Colonic mucosa (tissue), 4 donors: ENCODE results near the gene PRICKLE2. TPM values are rescaled to one million over a fixed set of nuclear protein-coding genes. Genes with fewer than 3 reads are reported as not detected.

Source experiments
- DNase-seq: peaks from one replicate; pipeline ENCODE4 v3.0.0-alpha.2; 2020
- H3K27ac ChIP-seq: fragments of 200-600 bp; one replicate; pipeline ENCODE4 v1.8.0; 2021
- H3K27me3 ChIP-seq: fragments of 200-600 bp; one replicate; pipeline ENCODE4 v1.8.0; 2021
- H3K36me3 ChIP-seq: fragments of 200-600 bp; one replicate; pipeline ENCODE4 v1.8.0; 2021
- H3K4me1 ChIP-seq: fragments of 200-600 bp; one replicate; pipeline ENCODE4 v1.8.0; 2021; ENCODE audit warnings: mild to moderate bottlenecking
- H3K4me3 ChIP-seq: fragments of 200-600 bp; one replicate; pipeline ENCODE4 v1.8.0; 2021
- H3K9ac ChIP-seq, 2 donors: one replicate each; pipeline ENCODE4 v1.7.0; 2013; ENCODE audit warnings: control low read depth in 2 of 2, low read depth in 2 of 2, low read length in 2 of 2
- H3K9me3 ChIP-seq: fragments of 200-600 bp; one replicate; pipeline ENCODE4 v1.8.0; 2021
- CTCF ChIP-seq: fragments of 200-600 bp; IDR thresholded peaks from one replicate; pipeline ENCODE4 v1.8.0; 2022; ENCODE audit warnings: antibody characterized with exemption, mild to moderate bottlenecking
- intact Hi-C: fragments of 100-400 bp; cut with DNase I; formaldehyde crosslinking; loops from one replicate; pipeline ENCODE4 v1.14.1; 2022
- total RNA-seq, 2 donors: library from RNA; stranded (reverse); fragmentation: NEBNext Ultra II Directional in 1 of 2; extraction: Animal tissue kit (Norgen Biotek cat#: 25700) in 1 of 2; gene quantifications; one replicate each; pipeline ENCODE4 v1.2.1, GENCODE V29; 2021
- donor health status: healthy.
- donor health status: DM: no; HTN: no; CAD: no.
- donor health status: DM: no; HTN: no; CAD: no.

Gene PRICKLE2
- total RNA-seq, 2 donors from 2014 or later, result 4.4 to 7.6 TPM

- no peaks in the 10 kb centered on the region for H3K4me1 ChIP-seq
- TF ChIP-seq CTCF, result no peak
- DNase-seq, result no peak
- intact Hi-C loops, result no loop called here
- H3K27ac ChIP-seq, result no peak overlapping the region
- H3K36me3 ChIP-seq, result no peaks in the 10 kb centered on the region
- H3K9ac ChIP-seq, result no peak overlapping the region
- no peaks in the 10 kb centered on the region for H3K9me3 ChIP-seq
- H3K27me3 ChIP-seq, result no peaks in the 10 kb centered on the region
- H3K4me3 ChIP-seq, result no peak overlapping the region
Measured at GRCh38 chr3:64070704-64071103, 154.6 kb downstream of the PRICKLE2 start.

GRCh38 chr3:64067506-64068346 is 157.5 kb downstream of the PRICKLE2 start:
- DNase-seq, result no peak
- H3K27ac ChIP-seq, result no peak overlapping the region
- intact Hi-C loops, result no loop called here

GRCh38 chr3:64064804-64065203 is 160.5 kb downstream of the PRICKLE2 start:
- Histone ChIP-seq H3K27ac (no peak overlapping the region), H3K36me3 (no peaks in the 10 kb centered on the region), H3K4me1 (no peaks in the 10 kb centered on the region), H3K4me3 (no peak overlapping the region), H3K27me3 (no peaks in the 10 kb centered on the region), H3K9me3 (no peaks in the 10 kb centered on the region), H3K9ac (no peak overlapping the region)
- no peak for TF ChIP-seq CTCF
- no peak for DNase-seq
- intact Hi-C loops, result no loop called here

More at GRCh38 chr3:64067506-64068346, 157.5 kb downstream of the PRICKLE2 start:
- no peaks in the 10 kb centered on the region for H3K4me1 ChIP-seq
- no peak overlapping the region for H3K4me3 ChIP-seq
- H3K9ac ChIP-seq, result no peak overlapping the region
- no peaks in the 10 kb centered on the region for H3K9me3 ChIP-seq
- H3K27me3 ChIP-seq, result no peaks in the 10 kb centered on the region
- H3K36me3 ChIP-seq, result no peaks in the 10 kb centered on the region
- no peak for TF ChIP-seq CTCF

GRCh38 chr3:64063983-64064438 is 161.3 kb downstream of the PRICKLE2 start:
- intact Hi-C loops, result no loop called here
- no peaks in the 10 kb centered on the region for H3K27me3 ChIP-seq
- H3K4me3 ChIP-seq, result no peak overlapping the region
- no peak overlapping the region for H3K9ac ChIP-seq
- no peak overlapping the region for H3K27ac ChIP-seq
- TF ChIP-seq CTCF, result no peak
- H3K36me3 ChIP-seq, result no peaks in the 10 kb centered on the region
- no peak for DNase-seq
- H3K9me3 ChIP-seq, result no peaks in the 10 kb centered on the region
- no peaks in the 10 kb centered on the region for H3K4me1 ChIP-seq

GRCh38 chr3:64063207-64063982 is 161.9 kb downstream of the PRICKLE2 start:
- DNase-seq, result no peak
- no peak overlapping the region for H3K27ac ChIP-seq
- H3K36me3 ChIP-seq, result no peaks in the 10 kb centered on the region
- no peak for TF ChIP-seq CTCF
- intact Hi-C loops, result no loop called here
- H3K9me3 ChIP-seq, result no peaks in the 10 kb centered on the region
- H3K4me1 ChIP-seq, result no peaks in the 10 kb centered on the region
- H3K4me3 ChIP-seq, result no peak overlapping the region
- H3K27me3 ChIP-seq, result no peaks in the 10 kb centered on the region
- no peak overlapping the region for H3K9ac ChIP-seq
